NCI-H82 treated with DMSO at 0.1 percent for 48 hours (cell line): ENCODE measurements around the gene IGSF22.

Experiments
- DNase-seq: peaks from one replicate; lab custom pipeline; 2025; ENCODE audit not compliant: unreplicated experiment; lab: John Stamatoyannopoulos, UW

The IGSF22 gene

GRCh38 chr11:18714443-18714780 is 11.6 kb downstream of the IGSF22 start:
- no peak for DNase-seq

- no peak for DNase-seq
Observed at GRCh38 chr11:18713646-18714442, 12.1 kb downstream of the IGSF22 start.

DNA sequence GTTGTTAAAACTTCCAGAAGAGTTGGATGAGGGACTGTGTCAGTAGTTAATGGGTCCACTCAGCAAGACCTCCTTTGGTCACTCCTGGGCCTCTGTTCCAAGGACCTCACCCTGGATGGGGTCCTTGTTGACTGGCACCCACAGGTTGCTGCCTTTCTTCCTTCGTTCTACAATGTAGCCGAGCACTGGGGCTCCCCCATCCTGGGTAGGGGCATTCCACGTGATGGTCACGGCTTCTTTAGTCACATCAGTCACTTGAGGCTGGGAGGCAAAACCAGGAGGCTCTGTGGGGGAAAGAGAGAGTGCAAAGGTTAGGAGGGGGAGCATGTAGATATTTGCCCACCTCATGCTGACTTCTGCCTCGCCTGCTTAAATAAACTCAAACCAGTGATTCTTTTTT is 15.4 kb downstream of the IGSF22 start:
- DNase-seq: no peak

GRCh38 chr11:18709414-18709813 is 16.6 kb downstream of the IGSF22 start:
- no peak for DNase-seq

GRCh38 chr11:18707811-18708340 is 18.1 kb downstream of the IGSF22 start:
- no peak for DNase-seq

- DNase-seq: no peak
Observed at GRCh38 chr11:18706330-18707243, 19.4 kb downstream of the IGSF22 start.

- DNase-seq: no peak
Observed at GRCh38 chr11:18705651-18706281, 20.2 kb downstream of the IGSF22 start.

DNA sequence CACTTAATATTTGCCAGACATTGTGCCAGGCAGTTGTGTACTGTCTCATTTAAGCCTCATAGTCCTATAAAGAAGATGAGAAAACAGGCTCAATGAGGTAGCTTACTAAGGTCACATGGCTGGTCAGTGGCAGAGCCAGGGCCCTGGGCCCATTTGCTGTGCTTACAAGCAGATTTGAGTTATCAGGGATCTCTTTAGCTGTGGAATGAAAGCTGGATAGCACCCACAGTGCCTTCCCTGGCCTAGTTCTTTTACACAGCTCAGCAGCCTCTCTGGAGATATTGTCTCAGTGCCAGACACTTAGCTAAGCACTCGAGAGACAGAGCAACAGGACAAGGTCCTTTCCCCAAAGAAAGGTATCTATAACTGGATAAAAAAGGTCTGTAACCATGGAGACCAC is 21.3 kb downstream of the IGSF22 start:
- no peak for DNase-seq

DNA sequence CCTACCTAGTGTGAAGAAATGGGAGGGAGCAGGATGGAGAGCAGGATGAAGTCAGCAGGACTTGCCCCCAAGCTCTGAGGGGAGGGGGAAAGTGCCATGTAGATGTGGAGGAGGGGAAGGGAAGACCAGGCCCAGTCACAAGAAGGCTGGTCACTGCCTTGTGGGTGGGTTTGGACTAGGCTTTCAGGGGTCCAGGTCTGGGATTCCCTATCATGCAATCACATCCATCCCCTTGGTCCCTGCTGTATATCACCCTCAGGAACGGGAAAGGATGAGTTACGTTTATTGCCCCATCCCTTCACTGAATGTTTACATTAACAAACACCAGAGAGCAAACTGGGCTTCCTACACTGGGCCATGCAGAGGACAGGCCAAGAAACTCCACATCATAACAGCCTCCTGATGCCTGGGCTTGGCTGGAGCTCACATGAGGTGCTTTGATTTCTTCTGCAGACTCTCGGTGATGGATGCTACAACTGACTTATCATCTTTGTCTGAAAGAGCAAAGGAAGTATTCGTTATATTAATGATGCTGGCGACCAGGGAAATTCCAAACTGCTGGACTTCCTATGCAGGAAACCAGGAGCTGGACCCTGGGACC is 21.8 kb downstream of the IGSF22 start:
- no peak for DNase-seq

DNA sequence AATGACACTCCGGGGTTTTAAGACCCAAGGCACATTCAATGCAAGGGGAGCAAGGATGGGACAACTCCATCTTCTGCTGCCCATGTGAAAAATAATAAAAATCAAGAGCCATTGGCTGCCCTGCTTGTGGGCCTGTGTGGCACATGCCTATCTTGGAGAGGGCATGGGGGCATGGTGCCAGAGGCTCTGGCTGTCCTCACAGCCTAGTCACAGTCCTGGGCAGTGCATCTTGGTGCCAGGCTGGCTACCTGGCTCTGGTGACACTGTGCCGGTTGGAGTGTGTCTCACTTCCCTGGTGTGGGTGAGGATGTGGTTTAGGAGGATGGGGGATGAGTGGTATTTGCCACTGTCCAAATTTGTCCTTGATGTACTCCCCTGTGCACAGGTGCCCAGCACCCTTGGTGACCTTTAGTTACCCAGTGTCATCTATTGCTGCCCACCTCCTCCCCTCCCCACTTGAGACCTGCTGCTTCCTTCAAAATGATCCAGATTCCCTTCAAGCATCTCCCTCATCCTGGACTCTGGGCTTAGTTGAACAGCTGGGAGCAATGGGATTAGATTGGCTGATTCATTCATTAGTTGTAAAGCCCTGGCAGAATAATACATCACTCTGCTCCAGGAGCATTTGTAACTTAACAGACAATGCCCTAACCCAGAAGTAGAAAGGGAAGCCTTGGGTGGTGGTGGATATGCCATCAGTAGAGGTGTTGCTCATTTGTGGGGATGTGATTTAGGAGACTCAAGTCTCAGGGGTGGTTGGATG is 22.8 kb downstream of the IGSF22 start:
- peak; percentile 76 for DNase-seq

GRCh38 chr11:18701614-18702216 is 24.3 kb downstream of the IGSF22 start:
- DNase-seq: no peak

- DNase-seq: no peak
Observed at GRCh38 chr11:18700872-18701271, 25.1 kb downstream of the IGSF22 start.

DNA sequence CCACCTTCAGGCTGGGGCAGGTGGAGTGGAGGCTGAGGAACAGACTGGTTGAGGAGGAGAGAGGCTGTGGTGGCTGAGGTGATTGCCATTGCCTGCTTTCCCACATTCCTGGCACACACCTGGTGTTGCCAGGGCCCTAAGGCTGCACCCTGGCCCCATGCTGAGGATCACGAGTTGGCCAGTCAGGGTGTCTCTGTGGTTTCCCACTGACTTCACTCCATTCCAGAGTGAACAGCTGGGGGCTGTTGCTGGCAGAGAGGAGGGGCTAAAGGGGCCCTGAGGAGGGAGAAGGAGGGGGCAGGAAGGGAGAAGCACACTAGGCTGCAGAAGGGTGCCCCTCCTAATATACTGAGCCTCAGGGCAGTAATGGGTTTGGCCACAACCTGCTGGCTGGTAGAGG is 25.6 kb downstream of the IGSF22 start:
- no peak for DNase-seq

DNA sequence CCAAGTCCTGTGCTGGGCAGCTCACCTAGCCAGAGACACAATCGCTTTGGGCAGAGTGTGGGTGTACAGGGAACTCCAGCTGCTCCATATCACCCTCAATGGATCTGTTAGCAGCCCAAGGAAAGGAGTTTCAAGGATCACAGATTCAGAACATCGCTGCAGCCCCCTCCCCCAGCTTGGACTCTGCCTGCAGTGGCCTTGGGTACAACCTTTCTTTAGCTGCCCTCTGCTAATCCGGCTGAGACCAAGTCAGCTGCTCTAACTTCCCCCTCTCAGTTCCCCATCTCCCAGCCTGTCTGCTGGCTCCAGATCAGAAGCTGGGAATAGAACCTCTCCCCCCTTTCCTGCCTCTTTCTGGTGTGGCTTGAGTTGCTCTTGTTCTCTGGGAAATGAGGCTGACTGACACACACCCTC is 26.1 kb downstream of the IGSF22 start:
- no peak for DNase-seq

GRCh38 chr11:18699269-18699596 is 26.8 kb downstream of the IGSF22 start:
- no peak for DNase-seq

DNA sequence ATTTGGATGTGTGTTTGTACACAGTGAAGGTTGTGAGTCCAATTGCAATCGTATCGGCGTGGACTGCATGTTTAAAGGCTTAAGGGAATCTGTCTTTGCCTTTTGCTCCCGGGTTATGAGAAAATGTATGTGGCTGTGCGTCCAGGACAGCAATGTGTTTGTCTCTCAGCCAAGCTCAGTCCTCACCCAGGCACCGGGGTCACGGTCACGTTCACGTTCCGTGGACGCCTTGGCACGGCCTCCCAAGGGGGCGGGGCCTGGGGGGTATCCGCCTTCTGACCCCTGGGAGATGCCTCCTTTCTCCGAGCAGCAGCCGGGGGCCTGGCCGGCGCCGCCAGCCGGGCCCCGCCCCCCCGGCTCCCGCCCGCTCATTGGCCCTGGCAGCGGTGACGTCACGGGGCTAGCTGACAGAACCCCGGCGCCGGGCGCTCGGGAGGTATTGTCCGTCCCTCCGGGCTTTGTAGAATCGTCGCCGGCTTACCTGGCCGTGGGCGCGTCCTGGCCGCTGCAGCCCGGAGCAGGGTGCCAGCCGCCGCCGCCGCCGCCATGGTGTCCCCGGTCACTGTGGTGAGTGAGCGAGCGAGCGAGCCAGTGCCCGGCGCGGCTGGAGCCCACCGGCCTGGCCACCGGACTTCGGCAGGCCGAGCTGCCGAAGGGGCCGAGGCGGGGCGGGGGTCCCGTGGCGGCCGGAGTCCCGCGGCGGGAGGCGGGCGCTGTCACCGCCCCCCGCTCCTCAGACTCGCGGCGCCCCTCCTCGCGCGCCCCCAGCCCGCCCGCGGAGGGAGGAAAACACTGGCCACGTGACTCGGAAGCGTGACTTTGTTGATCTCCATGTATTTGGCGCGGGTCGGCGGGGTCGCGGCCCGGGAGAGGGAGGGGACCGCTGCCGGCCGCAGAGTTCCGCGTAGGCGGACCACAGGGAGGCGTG is 27.4 kb downstream of the IGSF22 start, which contains the start of gene TMEM86A:
Gene TMEM86A (plus strand): TSS at position 439 of the 928 bp plus-strand sequence. CDS start 108 bp downstream, at position 547.
- peak; percentile 63 for DNase-seq

- no peak for DNase-seq
Observed at GRCh38 chr11:18697576-18697975, 28.4 kb downstream of the IGSF22 start.

GRCh38 chr11:18696638-18697225 is 29.3 kb downstream of the IGSF22 start:
- DNase-seq: no peak
